SKM-1 treated with dmso at 0.1 percent for 144 hours (cell line): Measurements from ENCODE around the gene SALL2.
"Not testable (repeated sequence)": the region's sequence is repeated elsewhere in the genome, so short reads cannot be mapped to it uniquely, and the experiment has no call there.

Experiments
- DNase-seq: peaks from one replicate; lab custom pipeline; 2025; ENCODE audit not compliant: unreplicated experiment; lab: John Stamatoyannopoulos, UW

Gene SALL2

GRCh38 chr14:21525962-21526671, at the start of gene SALL2:
SALL2 (minus strand) TSS chr14:21526346; CDS start chr14:21526127, 219 bp downstream.
- no peak for DNase-seq

GRCh38 chr14:21575661-21576060, 49.5 kb upstream of the SALL2 start:
- no peak for DNase-seq

DNA sequence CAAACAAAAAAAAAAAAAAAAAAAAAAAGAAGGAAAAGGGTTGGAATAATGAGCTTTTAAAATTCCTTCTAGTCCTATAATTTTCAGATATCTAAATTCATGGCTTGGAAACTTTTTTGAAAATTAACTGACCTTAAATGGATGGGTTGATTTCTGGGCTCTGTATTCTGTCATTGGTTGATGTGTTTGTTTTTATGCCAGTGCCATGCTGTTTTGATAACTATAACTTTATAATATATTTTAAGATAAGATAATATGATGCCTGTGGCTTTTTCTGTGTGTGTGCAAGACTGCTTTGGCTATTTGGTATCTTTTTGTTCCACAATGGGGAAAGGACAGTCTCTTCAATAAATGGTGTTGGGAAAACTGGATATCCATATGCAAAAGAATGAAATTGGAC, 46.5 kb upstream of the SALL2 start:
- DNase-seq = no peak

DNA sequence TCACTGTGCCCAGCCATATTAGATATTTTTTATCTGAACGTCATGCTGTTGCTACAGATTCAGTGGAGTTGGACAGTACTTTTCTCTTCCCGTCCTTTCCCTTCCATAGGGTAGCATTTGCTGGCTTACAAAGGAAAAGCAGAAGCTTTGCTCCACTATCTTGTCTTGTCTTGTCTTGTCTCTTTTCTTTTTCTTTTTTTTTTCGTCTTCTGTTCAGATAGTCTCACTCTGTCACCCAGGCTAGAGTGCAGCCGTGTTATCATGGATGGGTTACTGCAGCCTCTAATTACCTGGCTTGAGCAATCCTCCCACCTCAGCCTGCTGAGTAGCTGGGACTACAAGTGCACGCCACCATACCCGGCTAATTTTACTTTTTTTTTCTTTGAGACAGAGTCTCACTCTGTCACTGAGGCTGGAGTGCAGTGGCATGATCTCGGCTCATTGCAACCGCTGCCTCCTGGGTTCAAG, 32.6 kb upstream of the SALL2 start:
- no peak for DNase-seq

GRCh38 chr14:21557084-21557901, 31.1 kb upstream of the SALL2 start:
- peak; percentile 28 for DNase-seq

DNA sequence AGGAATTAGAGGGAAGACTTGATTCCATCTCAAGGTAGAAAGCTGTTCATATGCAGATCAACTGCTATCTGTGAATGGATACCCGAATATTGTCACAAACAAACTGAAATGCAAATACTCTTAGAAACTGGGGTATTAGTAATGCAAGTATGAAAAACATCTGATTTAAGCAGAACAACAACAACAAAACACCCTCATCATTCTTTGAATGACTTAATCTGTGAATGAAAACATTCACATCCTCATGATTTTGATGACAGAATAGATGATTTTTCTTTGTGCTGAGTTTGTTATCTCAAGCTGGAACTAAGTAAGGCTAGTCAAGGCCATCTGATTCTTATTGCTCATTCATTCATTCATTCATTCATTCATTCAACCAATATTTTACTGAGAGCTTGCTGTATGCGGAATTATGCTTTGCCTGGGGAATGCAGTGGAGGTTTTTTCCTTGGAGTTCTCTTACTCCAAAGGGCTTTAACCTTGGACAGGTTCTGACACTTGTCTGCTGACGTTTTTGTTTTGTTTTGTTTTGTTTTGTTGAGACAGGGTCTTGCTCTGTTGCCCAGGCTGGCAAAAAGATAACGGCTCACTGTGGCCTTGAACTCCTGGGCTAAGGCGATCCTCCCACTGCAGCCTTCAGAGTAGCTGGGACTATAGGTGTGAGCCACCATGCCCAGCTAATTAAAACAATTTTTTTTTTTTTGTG, 30.4 kb upstream of the SALL2 start:
- no peak for DNase-seq

GRCh38 chr14:21553266-21553665, 27.1 kb upstream of the SALL2 start:
- no peak for DNase-seq

GRCh38 chr14:21544588-21544987, 18.4 kb upstream of the SALL2 start:
- not testable (repeated sequence) for DNase-seq

DNA sequence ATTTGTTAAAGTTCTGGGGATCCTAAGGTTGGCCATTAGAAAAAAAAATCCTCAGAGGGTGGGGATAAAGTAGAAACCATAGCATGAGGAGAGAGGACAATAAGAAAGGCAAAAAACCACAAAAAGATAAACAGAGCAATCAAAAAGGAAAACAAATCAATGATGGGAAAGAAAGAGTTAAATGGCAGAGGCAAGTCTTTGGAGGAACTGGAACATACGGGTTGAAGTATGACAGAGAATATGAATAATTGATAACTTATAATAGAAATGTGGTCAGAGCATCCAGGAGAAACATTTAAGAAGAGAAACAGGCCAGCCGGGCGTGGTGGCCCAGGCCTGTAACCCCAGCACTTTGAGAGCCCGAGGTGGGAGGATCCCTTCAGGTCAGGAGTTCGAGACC, 17.8 kb upstream of the SALL2 start:
- DNase-seq = no peak

GRCh38 chr14:21543521-21543960, 17.4 kb upstream of the SALL2 start:
- DNase-seq = no peak

- DNase-seq = no peak
These were observed 15.4 kb upstream of the SALL2 start for GRCh38 chr14:21541413-21542074.

DNA sequence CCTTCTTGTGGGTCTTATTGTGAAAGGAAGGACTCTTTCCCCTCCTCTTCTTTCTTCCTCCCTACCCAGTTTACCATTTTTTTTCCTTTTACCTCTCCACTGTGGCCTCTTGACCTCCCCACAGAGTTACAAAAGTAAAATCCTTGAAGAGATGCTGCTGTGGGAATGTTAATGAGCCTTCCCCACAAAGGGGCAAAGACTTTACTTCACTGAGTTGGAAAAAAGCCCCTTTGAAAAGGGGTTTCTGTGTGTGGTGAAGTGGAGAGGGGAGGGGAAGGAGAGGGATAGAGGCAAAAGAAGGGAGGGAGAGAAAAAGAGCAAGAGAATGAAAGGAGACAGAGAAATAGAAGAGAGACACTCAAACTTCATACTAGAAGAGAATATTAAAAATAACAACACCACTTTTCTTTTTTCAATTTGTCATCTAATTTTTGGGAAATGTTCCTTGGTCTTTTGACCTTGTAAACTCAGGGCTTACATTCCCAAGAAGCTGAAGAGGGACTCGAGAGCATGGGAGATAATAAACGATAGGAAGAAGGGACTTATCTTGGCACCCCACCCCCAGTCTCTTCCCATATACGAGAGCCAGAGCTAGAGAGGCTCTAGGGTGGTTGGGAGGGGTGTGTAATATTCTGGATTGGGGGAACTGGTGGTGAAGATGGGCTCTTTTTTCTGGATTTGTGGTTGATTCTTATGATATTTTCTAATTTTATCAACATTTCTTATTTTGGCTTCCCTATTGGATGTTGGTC, 13.2 kb upstream of the SALL2 start:
- no peak for DNase-seq

DNA sequence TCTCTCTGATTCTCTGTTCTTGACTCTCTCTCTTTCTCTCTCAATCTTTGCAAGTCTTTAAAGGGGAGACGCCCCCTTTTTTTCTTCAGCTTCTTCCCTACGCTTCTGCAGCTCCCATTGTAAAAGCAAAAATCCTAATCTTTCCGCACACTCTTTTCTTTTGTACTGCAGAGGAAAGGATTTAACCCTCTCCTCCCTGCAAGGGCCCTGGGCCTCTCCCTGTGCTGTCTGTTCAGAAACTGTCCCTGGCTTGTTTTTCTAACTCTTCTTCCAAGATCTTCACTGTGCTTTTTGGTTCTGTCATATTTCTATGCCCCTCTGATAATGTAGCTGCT, 10.9 kb upstream of the SALL2 start:
- no peak for DNase-seq

- DNase-seq = no peak
These were observed 10.4 kb upstream of the SALL2 start for GRCh38 chr14:21536418-21537089.

DNA sequence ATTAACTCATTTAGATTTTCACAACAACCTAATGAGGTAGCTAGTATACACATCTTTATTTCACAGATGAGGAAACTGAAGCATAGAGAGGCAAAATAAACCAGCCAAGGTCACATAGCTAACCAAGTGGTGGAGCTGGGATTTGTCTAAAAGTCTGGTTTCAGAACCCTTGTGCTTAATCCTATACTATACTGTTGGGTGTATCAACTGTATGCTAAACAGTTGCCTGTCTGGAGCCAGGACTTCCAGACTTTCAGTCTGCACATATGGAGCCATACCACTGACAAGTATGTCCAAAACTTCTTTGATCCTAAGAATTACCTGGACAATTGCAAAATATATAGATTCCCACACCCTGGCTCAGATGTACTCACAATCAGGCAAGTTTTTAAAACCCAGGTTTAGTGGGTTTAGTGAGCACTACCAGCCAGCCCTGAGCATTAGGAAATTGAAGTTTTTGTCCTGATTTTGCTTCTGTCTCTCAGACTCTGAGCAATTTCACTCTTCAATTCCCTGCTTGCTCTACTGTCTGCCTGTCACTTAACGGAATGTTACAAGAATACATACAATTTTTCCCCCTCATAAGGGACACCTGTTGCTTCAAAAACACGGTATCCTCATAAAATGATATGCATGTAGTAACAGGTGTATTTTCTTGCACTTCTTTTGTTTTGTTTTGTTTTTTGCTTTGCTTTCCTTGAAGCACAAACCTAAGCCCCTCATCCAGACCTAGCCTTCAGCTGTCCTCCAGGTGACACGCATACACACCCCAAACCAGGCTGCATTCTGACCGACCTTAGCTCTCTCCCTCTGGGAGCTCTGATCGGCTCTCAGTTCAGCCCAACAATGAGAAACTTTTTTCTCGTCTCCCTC, 9.6 kb upstream of the SALL2 start:
- no peak for DNase-seq

- peak; percentile 4 for DNase-seq
These were observed 8.4 kb upstream of the SALL2 start for GRCh38 chr14:21534576-21534975.

DNA sequence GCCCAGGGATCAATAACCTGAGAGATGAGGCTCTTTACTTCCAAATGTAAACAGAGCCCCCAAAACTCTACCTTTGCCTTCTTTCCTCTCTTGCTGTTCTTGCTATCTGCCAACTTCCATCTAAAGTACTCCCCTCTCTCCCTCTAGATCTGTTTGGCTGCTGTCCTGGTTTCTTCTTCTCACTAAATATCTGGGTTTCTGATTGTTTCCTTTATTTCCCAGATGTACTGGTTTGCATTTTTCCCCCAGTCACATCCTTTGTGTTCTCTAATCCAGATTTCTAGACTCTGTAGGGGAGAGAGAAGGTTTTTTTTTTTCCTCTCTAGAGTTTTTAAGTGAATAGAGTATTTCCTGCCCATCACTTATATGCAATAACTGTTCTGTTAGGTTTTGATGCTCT, 7.1 kb upstream of the SALL2 start:
- DNase-seq = no peak

DNA sequence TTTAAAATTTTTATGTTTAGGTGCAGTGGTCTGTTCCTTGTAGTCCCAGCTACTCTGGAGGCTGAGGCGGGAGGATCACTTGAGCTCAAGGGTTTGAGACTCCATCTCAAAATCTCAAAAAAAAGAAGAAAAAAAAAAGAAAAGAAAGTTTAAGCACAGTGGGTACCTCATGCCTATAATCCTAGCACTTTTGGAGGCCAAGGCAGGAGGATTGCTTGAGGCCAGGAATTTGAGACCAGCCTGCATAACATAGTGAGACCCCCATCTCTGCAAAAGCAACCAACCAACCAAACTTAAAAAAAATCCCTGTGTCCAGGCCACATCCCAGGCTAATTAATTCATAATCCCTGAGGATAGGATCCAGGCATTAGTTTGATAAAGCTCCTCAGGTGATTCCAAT, 3.4 kb upstream of the SALL2 start:
- DNase-seq = no peak
